Measurements from ENCODE around the gene NEURL4.

NEURL4 gene

GRCh38 chr17:7329997-7330637 lies 982 bp upstream of the NEURL4 start (continued):
- no peak for TF ChIP-seq PATZ1 (CRISPR knock-in tag; IDR thresholded peaks at IDR 0.05; ENCODE audit: borderline replicate concordance)

GRCh38 chr17:7329374-7329996 lies 350 bp upstream of the NEURL4 start:
- ATAC-seq = peak; percentile 80
- no peak for TF ChIP-seq ISL1 (CRISPR knock-in tag; IDR thresholded peaks at IDR 0.05)
- TF ChIP-seq CSDC2 (CRISPR knock-in tag; IDR thresholded peaks at IDR 0.05) = no peak
- TF ChIP-seq GLIS3 (CRISPR knock-in tag; IDR thresholded peaks at IDR 0.05) = no peak
- no peak for TF ChIP-seq PATZ1 (CRISPR knock-in tag; IDR thresholded peaks at IDR 0.05; ENCODE audit: borderline replicate concordance)
- no peak for TF ChIP-seq ZFP30 (CRISPR knock-in tag; IDR thresholded peaks at IDR 0.05)
- TF ChIP-seq SNAI2 (CRISPR knock-in tag; IDR thresholded peaks at IDR 0.05) = no peak
- no peak for TF ChIP-seq RARB (CRISPR knock-in tag; IDR thresholded peaks at IDR 0.05)

- TF ChIP-seq POU6F1 (CRISPR knock-in tag; IDR thresholded peaks at IDR 0.05; ENCODE audit: borderline replicate concordance, low read depth) (no peak), ARNTL (CRISPR knock-in tag; IDR thresholded peaks at IDR 0.05; ENCODE audit: borderline replicate concordance, low read depth) (no peak), CSRNP3 (CRISPR knock-in tag; IDR thresholded peaks at IDR 0.05) (no peak), ZFP3 (CRISPR knock-in tag; IDR thresholded peaks at IDR 0.05) (no peak), ZC3H10 (CRISPR knock-in tag; IDR thresholded peaks at IDR 0.05) (no peak), ZFP30 (CRISPR knock-in tag; IDR thresholded peaks at IDR 0.05) (no peak), ZNF8 (CRISPR knock-in tag; IDR thresholded peaks at IDR 0.05) (no peak)
- no peak for ATAC-seq
Observed at GRCh38 chr17:7328009-7328408, 1.1 kb downstream of the NEURL4 start.

- no peak for ATAC-seq
- no peak for TF ChIP-seq CREB5 (CRISPR knock-in tag; IDR thresholded peaks at IDR 0.05; ENCODE audit: low read depth)
- TF ChIP-seq POU6F1 (CRISPR knock-in tag; IDR thresholded peaks at IDR 0.05; ENCODE audit: borderline replicate concordance, low read depth) = no peak
- no peak for TF ChIP-seq PATZ1 (CRISPR knock-in tag; IDR thresholded peaks at IDR 0.05; ENCODE audit: borderline replicate concordance)
- no peak for TF ChIP-seq ZFP3 (CRISPR knock-in tag; IDR thresholded peaks at IDR 0.05)
- no peak for TF ChIP-seq CSDC2 (CRISPR knock-in tag; IDR thresholded peaks at IDR 0.05)
- no peak for TF ChIP-seq ZNF70 (CRISPR knock-in tag; IDR thresholded peaks at IDR 0.05)
- no peak for TF ChIP-seq PPARA (CRISPR knock-in tag; IDR thresholded peaks at IDR 0.05; ENCODE audit: borderline replicate concordance)
- TF ChIP-seq SNAI2 (CRISPR knock-in tag; IDR thresholded peaks at IDR 0.05) = no peak
- no peak for TF ChIP-seq ZC3H10 (CRISPR knock-in tag; IDR thresholded peaks at IDR 0.05)
Observed at GRCh38 chr17:7327501-7327900, 1.6 kb downstream of the NEURL4 start.
